K562 (cell line): ENCODE results near the gene PRRC2B. TPM values are rescaled to one million over a fixed set of nuclear protein-coding genes. Genes with fewer than 3 reads are reported as not detected.

Experiments
- ATAC-seq: fragments of 200-7000 bp; cut with Tn5 transposase; 3 replicates; pipeline ENCODE4 v1.9.1; 2020; ENCODE audit warnings: moderate library complexity
- BruUV-seq: library from RNA; stranded (reverse); fragments of 400-500 nt; replicated peaks from 2 replicates; lab custom pipeline; 2021; lab: Mats Ljungman, UMichigan
- CTCF ChIA-PET: fragments of 300-600 bp; formaldehyde crosslinking; extraction: SDS; loops from one replicate; lab custom pipeline; 2021; ENCODE audit warnings: low intra/inter-chr PET ratio; lab: Yijun Ruan, JAX
- POLR2A ChIA-PET: fragments of 300-600, 350-650 bp; sonication (Branson Sonifier 250); formaldehyde crosslinking; extraction: SDS; loops from one replicate; lab custom pipeline; 2021; ENCODE audit warnings: antibody characterized with exemption, inconsistent platforms; lab: Yijun Ruan, JAX
- DNase-seq, 4 experiments: peaks; one replicate each; pipeline versions ENCODE4 v3.0.0 to v3.0.0-alpha.2; 2011 to 2018; ENCODE audit warnings: low spot score in 3 of 4, mixed read lengths in 3 of 4; ENCODE audit errors: extremely low read depth in 1 of 4
- FAIRE-seq: peaks from 2 replicates; lab custom pipeline; 2011; peaks lifted over from hg19 to GRCh38; lab: Jason Lieb, UNC
- H2AFZ ChIP-seq: 2 replicates; pipeline ENCODE4 v1.6.0; 2011; ENCODE audit warnings: low read depth, low read length, control low read depth, inconsistent platforms
- H3K27ac ChIP-seq: fragments of 200-600 bp; 3 replicates; pipeline ENCODE4 v1.8.0; 2011; ENCODE audit warnings: low read depth, mild to moderate bottlenecking, control low read depth, inconsistent platforms, low read length, moderate library complexity, mixed read lengths; ENCODE audit errors: extremely low read depth
- H3K27me3 ChIP-seq, 2 experiments: fragments of 300-600 bp in 1 of 2; 2 replicates in 1 of 2; 3 replicates in 1 of 2; pipeline versions ENCODE4 v1.6.0 to v1.8.0; 2011; ENCODE audit warnings: inconsistent platforms in 2 of 2, low read length in 2 of 2, mild to moderate bottlenecking in 1 of 2, mixed read lengths in 1 of 2, moderate library complexity in 1 of 2; ENCODE audit not compliant: control insufficient read depth in 2 of 2, insufficient read depth in 2 of 2
- H3K36me3 ChIP-seq: fragments of 300-600 bp; 3 replicates; pipeline ENCODE4 v1.8.0; 2011; ENCODE audit warnings: mild to moderate bottlenecking, low read length, inconsistent platforms; ENCODE audit not compliant: control insufficient read depth, insufficient read depth
- H3K4me1 ChIP-seq, 2 experiments: fragments of 200-600 bp in 1 of 2; replicated peaks in 1 of 2; 2 replicates in 1 of 2; 3 replicates in 1 of 2; pipeline versions ENCODE4 v1.5.1 to v1.8.0; 2011; ENCODE audit warnings: inconsistent platforms in 2 of 2, low read length in 2 of 2, mild to moderate bottlenecking in 1 of 2, mixed read lengths in 1 of 2, moderate library complexity in 1 of 2; ENCODE audit not compliant: control insufficient read depth in 2 of 2, insufficient read depth in 2 of 2
- H3K4me2 ChIP-seq: 2 replicates; pipeline ENCODE4 v1.6.1; 2011; ENCODE audit warnings: low read length, control low read depth, inconsistent platforms, mixed read lengths; ENCODE audit not compliant: insufficient read depth
- H3K4me3 ChIP-seq: fragments of 200-600 bp; sonication (generic), shearing (Covaris generic); 2 replicates; pipeline ENCODE4 v1.5.1; 2016; ENCODE audit warnings: control low read depth, inconsistent platforms
- H3K79me2 ChIP-seq: fragments of 200-600 bp; 3 replicates; pipeline ENCODE4 v1.8.0; 2011; ENCODE audit warnings: low read length, inconsistent platforms; ENCODE audit not compliant: control insufficient read depth, insufficient read depth
- H3K9ac ChIP-seq, 2 experiments: 2 replicates each; pipeline versions ENCODE4 v1.6.0 to v1.6.1; 2011; ENCODE audit warnings: low read depth in 2 of 2, low read length in 2 of 2, control low read depth in 1 of 2, inconsistent platforms in 1 of 2, mild to moderate bottlenecking in 1 of 2, mixed read lengths in 1 of 2; ENCODE audit not compliant: insufficient read depth in 1 of 2
- H3K9me1 ChIP-seq: one replicate; pipeline ENCODE4 v1.6.0; 2011; ENCODE audit warnings: inconsistent platforms, mild to moderate bottlenecking, low read length, moderate library complexity; ENCODE audit not compliant: control insufficient read depth, insufficient read depth
- H3K9me3 ChIP-seq: replicated peaks from 2 replicates; pipeline ENCODE4 v1.5.1; 2011; ENCODE audit warnings: low read depth, low read length, inconsistent platforms; ENCODE audit not compliant: control insufficient read depth, insufficient read depth
- H4K20me1 ChIP-seq: replicated peaks from 2 replicates; pipeline ENCODE4 v1.6.1; 2011; ENCODE audit warnings: low read length, inconsistent platforms, mixed read lengths; ENCODE audit not compliant: control insufficient read depth, insufficient read depth
- CHD2 ChIP-seq: IDR thresholded peaks from 2 replicates; pipeline ENCODE4 v1.6.1; 2011; ENCODE audit warnings: low read depth, low read length
- SNRNP70 ChIP-seq: fragments of 200-400 bp; formaldehyde crosslinking; optimal IDR thresholded peaks from 2 replicates; pipeline ENCODE3; 2017; ENCODE audit warnings: low read depth, low read length
- ZEB2 ChIP-seq: fragments of 450-650 bp; IDR thresholded peaks from 2 replicates; pipeline ENCODE4 v1.6.1; 2016
- ZFX ChIP-seq: sonication (generic); formaldehyde crosslinking; IDR thresholded peaks from 2 replicates; pipeline ENCODE4 v1.8.0; 2022; ENCODE audit warnings: mild to moderate bottlenecking, missing genetic modification reagents, moderate library complexity
- ZNF217 ChIP-seq: sonication (generic); formaldehyde crosslinking; IDR thresholded peaks from 2 replicates; pipeline ENCODE4 v1.8.0; 2022; ENCODE audit warnings: mild to moderate bottlenecking, missing genetic modification reagents
- WGBS: fragments of 100-300 bp; shearing (Covaris generic); methylation state at CpG from one replicate; pipeline ENCODE4 v1.1.6; 2016; ENCODE audit warnings: low coverage, mixed read lengths; ENCODE audit not compliant: insufficient coverage; ENCODE audit errors: missing lambda C conversion rate; 5-methylcytosine and 5-hydroxymethylcytosine counted together
- in situ Hi-C: fragments of 300-500 bp; cut with MboI; formaldehyde crosslinking; loops from 4 replicates; pipeline ENCODE4 v1.15.0; 2018; ENCODE audit warnings: inconsistent platforms, mixed read lengths
- intact Hi-C: fragments of 100-400 bp; cut with micrococcal nuclease; formaldehyde crosslinking; loops from 2 replicates; pipeline ENCODE4 v1.14.2; 2022
- polyA plus RNA-seq, 8 experiments: library from polyadenylated mRNA; depleted of rRNA in 4 of 8; stranded (reverse) in 5 of 8; unstranded in 3 of 8; fragments of >200 nt; fragmentation: Nextera tagmentation in 2 of 8; fragmentation: Illumina TruSeq in 1 of 8; extraction: Ambion mirVana in 2 of 8; extraction: Trizol in 1 of 8; gene quantifications; 2 replicates each; pipeline versions ENCODE4 v1.2.1 to v1.2.3, GENCODE V29; 2011 to 2014; ENCODE audit warnings: inconsistent platforms in 1 of 8, missing spikeins in 1 of 8
- total RNA-seq, 7 experiments: library from RNA; depleted of rRNA in 6 of 7; stranded (reverse); fragments of >200 nt in 6 of 7; fragmentation: Illumina TruSeq in 2 of 7; extraction: Trizol in 2 of 7; gene quantifications; 2 replicates each; pipeline versions ENCODE4 v1.2.1 to v1.2.3, GENCODE V29; 2011 to 2021; ENCODE audit warnings: low replicate concordance in 1 of 7
- TF ChIP-seq, protein P1 (sequence below): fragments of 450-650 bp; formaldehyde crosslinking; conservative IDR thresholded peaks from 2 replicates; pipeline ENCODE4 v1.4.0; 2022; ENCODE audit warnings: mild to moderate bottlenecking, missing genetic modification characterization

PRRC2B gene
- total and polyA plus RNA-seq, 9 of the 15 experiments (the other 6 are each of a cell fraction or from before 2014, with no cell fraction given): 0.34 to 125 (median 30.9) TPM

GRCh38 chr9:131480258-131480657 is 86.4 kb downstream of the PRRC2B start:
- in situ Hi-C loops (no loop called here), intact Hi-C loops (no loop called here)
- FAIRE-seq (no peak), DNase-seq (no peak), ATAC-seq (no peak)
- Histone ChIP-seq H3K4me1 (peaks cover 0 to 7% of the 10 kb centered on the region in 2 experiments; a peak in 1 of 5 replicates), H4K20me1 (no peaks in the 10 kb centered on the region), H3K27ac (no peak overlapping the region), H3K9me1 (no peaks in the 10 kb centered on the region), H2AFZ (no peak overlapping the region), H3K36me3 (peaks cover 96% of the 10 kb centered on the region), H3K4me3 (no peak overlapping the region), H3K79me2 (no peaks in the 10 kb centered on the region), H3K4me2 (no peak overlapping the region), H3K9me3 (no peaks in the 10 kb centered on the region), H3K9ac (no peak overlapping the region), H3K27me3 (no peaks in the 10 kb centered on the region)
- CTCF ChIA-PET: no interaction called here
- WGBS: 100% methylated on average over 1 of the region's 1 CpG
- BruUV-seq: no TSS peak
- POLR2A ChIA-PET: interaction anchor here (0.8 to 1.6 kb wide), 3 partner anchors 15 to 130 kb away, joined by 3 to 5 read pairs (median 3); no protein-coding TSS in a partner anchor
- no peak for TF ChIP-seq ZEB2
- TF ChIP-seq, protein P1, sequence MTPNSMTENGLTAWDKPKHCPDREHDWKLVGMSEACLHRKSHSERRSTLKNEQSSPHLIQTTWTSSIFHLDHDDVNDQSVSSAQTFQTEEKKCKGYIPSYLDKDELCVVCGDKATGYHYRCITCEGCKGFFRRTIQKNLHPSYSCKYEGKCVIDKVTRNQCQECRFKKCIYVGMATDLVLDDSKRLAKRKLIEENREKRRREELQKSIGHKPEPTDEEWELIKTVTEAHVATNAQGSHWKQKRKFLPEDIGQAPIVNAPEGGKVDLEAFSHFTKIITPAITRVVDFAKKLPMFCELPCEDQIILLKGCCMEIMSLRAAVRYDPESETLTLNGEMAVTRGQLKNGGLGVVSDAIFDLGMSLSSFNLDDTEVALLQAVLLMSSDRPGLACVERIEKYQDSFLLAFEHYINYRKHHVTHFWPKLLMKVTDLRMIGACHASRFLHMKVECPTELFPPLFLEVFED (CRISPR knock-in tag): no peak
- no peak for TF ChIP-seq ZFX (CRISPR knock-in tag)
- TF ChIP-seq SNRNP70: no peak
- TF ChIP-seq CHD2: no peak
- TF ChIP-seq ZNF217: no peak
